ENCODE data around the gene ZBTB17.
"Not testable (repeated sequence)": the region's sequence is repeated elsewhere in the genome, so short reads cannot be mapped to it uniquely, and the experiment has no call there.

Gene ZBTB17

GRCh38 chr1:15934211-15935055 lies 41.5 kb downstream of the ZBTB17 start:
- no peak for DNase-seq

DNA sequence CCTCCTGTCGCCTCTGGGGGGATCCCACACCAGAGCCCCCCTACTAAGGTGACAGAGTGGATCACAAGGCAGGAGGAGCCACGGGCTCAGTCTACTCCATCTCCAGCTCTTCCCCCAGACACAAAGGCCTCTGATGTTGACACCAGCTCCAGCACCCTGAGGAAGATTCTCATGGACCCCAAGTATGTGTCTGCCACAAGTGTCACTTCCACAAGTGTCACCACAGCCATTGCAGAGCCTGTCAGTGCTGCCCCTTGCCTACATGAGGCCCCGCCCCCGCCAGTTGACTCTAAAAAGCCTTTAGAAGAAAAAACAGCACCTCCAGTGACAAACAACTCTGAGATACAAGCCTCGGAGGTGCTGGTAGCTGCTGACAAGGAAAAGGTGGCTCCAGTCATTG lies 42.2 kb downstream of the ZBTB17 start:
- DNase-seq: no peak

GRCh38 chr1:15932612-15933011 lies 43.3 kb downstream of the ZBTB17 start:
- no peak for DNase-seq

GRCh38 chr1:15931884-15932283 lies 44.0 kb downstream of the ZBTB17 start:
- DNase-seq: no peak

DNA sequence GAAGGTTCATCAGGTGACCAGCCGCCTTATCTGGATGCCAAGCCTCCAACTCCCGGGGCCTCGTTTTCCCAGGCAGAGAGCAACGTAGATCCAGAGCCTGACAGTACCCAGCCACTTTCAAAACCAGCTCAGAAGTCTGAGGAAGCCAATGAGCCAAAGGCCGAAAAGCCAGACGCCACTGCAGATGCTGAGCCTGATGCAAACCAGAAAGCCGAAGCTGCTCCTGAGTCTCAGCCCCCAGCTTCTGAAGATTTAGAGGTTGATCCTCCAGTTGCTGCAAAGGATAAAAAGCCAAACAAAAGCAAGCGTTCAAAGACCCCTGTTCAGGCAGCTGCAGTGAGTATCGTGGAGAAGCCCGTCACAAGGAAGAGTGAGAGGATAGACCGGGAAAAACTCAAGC lies 44.5 kb downstream of the ZBTB17 start:
- DNase-seq: no peak

GRCh38 chr1:15928971-15929965 lies 46.6 kb downstream of the ZBTB17 start:
- no peak for DNase-seq

DNA sequence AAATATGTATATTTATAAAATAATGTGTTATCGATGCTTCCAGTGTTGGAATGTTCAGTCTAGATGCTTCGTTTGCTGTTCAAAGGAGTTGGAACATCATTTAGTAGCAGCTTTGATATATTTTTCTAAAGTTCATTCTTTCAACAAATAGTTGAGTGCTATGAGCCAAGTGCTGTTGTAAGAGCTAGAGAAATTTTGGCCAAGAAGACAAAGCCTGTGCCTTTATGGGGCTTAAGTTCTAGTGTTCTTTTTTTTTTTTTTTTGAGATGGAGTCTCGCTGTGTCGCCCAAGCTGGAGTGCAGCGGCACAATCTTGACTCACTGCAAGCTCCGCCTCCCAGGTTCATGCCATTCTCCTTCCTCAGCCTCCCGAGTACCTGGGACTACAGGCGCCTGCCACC lies 49.5 kb downstream of the ZBTB17 start:
- DNase-seq: not testable (repeated sequence)

GRCh38 chr1:15923241-15923640 lies 52.7 kb downstream of the ZBTB17 start:
- no peak for DNase-seq

- peak; percentile 45 for DNase-seq
These were observed 56.8 kb downstream of the ZBTB17 start for GRCh38 chr1:15918962-15919715.

GRCh38 chr1:15916916-15917315 lies 59.0 kb downstream of the ZBTB17 start:
- DNase-seq: no peak

- no peak for DNase-seq
These were observed 59.5 kb downstream of the ZBTB17 start for GRCh38 chr1:15916417-15916816.

- DNase-seq: no peak
These were observed 59.9 kb downstream of the ZBTB17 start for GRCh38 chr1:15915991-15916390.

DNA sequence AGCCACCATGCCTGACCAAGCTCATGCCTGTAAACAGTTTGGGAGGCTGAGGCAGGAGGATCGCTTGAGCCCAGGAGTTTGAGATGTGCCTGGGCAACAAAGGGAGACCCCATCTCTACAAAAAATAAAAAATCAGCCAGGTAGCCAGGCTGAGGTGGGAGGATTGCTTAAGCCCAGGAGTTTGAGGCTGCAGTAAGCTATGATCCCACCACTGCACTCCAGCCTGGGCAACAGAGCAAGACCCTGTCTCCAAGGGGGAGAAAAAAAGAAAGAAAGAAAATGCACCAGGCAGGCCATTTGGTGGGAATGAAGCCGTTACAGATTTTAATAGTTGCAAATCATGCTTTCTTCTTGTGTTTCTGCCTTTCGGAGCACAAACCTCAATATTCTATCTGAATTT lies 62.3 kb downstream of the ZBTB17 start:
- DNase-seq: not testable (repeated sequence)

GRCh38 chr1:15911927-15912326 lies 64.0 kb downstream of the ZBTB17 start:
- no peak for DNase-seq

DNA sequence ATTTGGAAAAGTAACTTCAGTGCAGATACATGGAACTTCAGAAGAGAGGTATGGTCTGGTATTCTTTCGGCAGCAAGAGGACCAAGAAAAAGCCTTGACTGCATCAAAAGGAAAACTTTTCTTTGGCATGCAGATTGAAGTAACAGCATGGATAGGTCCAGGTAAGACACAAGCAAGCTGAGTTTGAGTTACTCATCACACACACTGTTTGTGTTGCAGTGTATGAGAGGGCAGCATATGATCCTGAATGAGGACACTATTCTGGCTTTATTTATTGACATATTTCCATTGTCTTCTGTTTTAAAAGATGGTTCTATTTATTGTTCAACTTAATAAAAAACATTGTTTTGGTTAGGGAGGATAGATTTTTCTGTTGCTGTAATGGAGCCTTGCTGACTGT lies 64.8 kb downstream of the ZBTB17 start:
- no peak for DNase-seq

DNA sequence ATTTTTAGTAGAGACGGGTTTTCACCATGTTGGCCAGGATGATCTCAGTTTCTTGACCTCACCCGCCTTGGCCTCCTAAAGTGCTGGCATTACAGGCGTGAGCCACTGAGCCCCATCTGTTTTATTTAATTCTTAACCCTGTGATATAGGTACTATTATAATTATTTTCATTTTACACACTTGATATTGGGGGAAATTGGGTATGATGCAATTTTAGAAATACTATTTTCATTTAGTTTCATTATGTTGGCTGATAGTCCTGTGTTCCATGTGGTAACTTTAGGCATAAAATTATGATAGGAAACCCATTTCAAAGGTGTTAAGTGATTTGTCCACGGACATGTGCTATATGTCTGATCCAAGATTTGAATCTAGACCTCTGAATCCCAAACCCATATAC lies 67.3 kb downstream of the ZBTB17 start:
- DNase-seq: no peak

DNA sequence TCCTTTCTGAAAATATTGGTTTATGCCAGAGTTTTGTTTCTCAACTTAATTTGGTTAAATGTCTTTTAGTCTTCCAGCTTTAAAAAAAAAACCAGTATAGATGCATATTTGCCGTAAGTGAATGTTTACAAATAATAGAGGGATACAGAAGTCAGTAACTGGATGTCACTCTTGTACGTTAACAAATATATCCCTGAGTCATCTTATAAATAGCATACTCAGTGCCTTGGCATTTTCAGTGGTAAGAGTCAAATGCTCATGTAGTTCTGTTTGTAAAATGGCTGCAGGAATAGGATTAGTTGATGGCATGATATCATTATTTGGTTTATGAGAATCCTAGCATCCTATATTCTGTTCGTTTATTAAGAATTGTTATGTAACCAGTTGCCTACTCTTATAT lies 73.0 kb downstream of the ZBTB17 start:
- DNase-seq: no peak

- no peak for DNase-seq
These were observed 75.1 kb downstream of the ZBTB17 start for GRCh38 chr1:15900662-15901279.

DNA sequence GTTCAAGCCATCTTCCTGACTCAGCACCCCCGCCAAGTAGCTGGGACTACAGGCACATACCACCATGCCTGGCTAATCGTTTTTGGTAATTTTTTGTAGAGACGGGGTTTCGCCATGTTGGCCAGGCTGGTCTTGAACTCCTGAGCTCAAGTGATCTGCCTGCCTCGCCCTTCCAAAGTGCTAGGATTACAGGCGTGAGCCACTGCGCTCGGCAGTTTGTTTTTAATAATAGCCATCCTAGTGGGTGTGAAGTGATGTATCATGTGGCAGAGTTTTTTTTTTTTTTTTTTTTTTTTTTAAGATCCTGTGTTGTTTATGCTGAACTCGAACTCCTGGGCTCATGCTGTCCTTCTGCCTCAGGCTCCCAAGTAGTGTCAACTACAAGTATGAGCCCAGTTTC lies 76.6 kb downstream of the ZBTB17 start:
- DNase-seq: no peak

- not testable (repeated sequence) for DNase-seq
These were observed 78.9 kb downstream of the ZBTB17 start for GRCh38 chr1:15896841-15897610.

DNA sequence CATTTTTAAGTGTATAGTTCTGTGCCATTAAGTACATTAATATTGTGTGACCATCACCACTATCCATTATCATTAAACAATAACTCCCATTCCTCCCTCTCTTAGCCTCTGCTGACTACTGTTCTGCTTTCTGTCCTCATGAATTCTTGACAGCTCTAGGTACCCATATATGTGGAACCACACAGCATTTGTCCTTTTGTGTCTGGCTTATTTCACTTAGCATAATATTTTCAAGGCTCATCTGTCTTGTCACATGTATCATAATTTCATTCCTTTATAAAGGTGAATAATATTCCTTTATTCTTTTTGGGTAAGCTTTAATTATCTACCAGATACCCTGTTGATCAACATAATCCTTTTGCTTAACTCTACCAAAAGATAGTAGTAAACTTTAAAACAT lies 80.7 kb downstream of the ZBTB17 start:
- DNase-seq: no peak
